Panc1 (cell line): ENCODE results near the gene DDX1.

ENCODE experiments used
- POLR2AphosphoS5 ChIP-seq: IDR thresholded peaks from 2 replicates; pipeline ENCODE4 v1.6.1; 2012; ENCODE audit warnings: mild to moderate bottlenecking, low read depth, low read length, moderate library complexity
- TF ChIP-seq, protein P1 (sequence below): fragments of 450-650 bp; IDR thresholded peaks from 2 replicates; pipeline ENCODE4 v1.5.1; 2017; ENCODE audit warnings: mild to moderate bottlenecking
- TF ChIP-seq, protein P2 (sequence below), 2 experiments: IDR thresholded peaks; 2 replicates each; pipeline ENCODE4 v1.6.1; 2011 to 2012; ENCODE audit warnings: low read depth in 2 of 2, control low read depth in 1 of 2, low read length in 1 of 2, mild to moderate bottlenecking in 1 of 2, moderate library complexity in 1 of 2; ENCODE audit not compliant: insufficient read depth in 1 of 2

DNA sequence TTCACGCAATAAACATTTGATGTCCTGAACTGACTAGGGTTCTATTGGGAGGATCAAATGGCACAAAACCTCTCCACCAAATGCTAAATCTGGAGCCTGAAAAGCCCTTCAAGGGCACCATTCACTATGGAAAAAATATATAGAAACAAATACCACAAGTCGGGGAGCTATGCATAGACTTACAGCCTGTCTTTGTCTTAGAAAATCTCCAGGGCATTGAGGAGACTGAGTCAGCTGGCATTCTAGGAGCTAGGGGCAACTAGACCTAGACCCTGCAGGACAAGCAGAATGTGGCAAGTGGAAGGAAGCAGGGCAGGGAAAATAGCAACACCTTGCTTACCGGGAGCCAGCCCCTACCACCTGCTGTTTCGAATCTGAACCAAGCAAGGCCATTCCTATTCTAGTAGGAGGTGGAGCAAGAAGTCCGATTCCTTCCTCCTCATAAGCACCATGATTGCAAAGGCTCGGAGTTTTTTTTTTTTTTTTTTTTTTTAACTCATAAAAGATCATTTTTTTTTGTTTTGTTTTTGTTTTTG, 77.8 kb downstream of the DDX1 start:
- TF ChIP-seq, protein P1, sequence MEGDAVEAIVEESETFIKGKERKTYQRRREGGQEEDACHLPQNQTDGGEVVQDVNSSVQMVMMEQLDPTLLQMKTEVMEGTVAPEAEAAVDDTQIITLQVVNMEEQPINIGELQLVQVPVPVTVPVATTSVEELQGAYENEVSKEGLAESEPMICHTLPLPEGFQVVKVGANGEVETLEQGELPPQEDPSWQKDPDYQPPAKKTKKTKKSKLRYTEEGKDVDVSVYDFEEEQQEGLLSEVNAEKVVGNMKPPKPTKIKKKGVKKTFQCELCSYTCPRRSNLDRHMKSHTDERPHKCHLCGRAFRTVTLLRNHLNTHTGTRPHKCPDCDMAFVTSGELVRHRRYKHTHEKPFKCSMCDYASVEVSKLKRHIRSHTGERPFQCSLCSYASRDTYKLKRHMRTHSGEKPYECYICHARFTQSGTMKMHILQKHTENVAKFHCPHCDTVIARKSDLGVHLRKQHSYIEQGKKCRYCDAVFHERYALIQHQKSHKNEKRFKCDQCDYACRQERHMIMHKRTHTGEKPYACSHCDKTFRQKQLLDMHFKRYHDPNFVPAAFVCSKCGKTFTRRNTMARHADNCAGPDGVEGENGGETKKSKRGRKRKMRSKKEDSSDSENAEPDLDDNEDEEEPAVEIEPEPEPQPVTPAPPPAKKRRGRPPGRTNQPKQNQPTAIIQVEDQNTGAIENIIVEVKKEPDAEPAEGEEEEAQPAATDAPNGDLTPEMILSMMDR, result no peak
- no peak for TF ChIP-seq POLR2AphosphoS5
- TF ChIP-seq, protein P2, sequence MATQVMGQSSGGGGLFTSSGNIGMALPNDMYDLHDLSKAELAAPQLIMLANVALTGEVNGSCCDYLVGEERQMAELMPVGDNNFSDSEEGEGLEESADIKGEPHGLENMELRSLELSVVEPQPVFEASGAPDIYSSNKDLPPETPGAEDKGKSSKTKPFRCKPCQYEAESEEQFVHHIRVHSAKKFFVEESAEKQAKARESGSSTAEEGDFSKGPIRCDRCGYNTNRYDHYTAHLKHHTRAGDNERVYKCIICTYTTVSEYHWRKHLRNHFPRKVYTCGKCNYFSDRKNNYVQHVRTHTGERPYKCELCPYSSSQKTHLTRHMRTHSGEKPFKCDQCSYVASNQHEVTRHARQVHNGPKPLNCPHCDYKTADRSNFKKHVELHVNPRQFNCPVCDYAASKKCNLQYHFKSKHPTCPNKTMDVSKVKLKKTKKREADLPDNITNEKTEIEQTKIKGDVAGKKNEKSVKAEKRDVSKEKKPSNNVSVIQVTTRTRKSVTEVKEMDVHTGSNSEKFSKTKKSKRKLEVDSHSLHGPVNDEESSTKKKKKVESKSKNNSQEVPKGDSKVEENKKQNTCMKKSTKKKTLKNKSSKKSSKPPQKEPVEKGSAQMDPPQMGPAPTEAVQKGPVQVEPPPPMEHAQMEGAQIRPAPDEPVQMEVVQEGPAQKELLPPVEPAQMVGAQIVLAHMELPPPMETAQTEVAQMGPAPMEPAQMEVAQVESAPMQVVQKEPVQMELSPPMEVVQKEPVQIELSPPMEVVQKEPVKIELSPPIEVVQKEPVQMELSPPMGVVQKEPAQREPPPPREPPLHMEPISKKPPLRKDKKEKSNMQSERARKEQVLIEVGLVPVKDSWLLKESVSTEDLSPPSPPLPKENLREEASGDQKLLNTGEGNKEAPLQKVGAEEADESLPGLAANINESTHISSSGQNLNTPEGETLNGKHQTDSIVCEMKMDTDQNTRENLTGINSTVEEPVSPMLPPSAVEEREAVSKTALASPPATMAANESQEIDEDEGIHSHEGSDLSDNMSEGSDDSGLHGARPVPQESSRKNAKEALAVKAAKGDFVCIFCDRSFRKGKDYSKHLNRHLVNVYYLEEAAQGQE (IDR thresholded peaks at IDR 0.05; ENCODE audit: insufficient read depth in 1 of 2, low read depth in 2 of 2, low read length in 1 of 2), result no peak
